Neural cell (in vitro differentiated cells): ENCODE results near the gene TMEM125. TPM values are rescaled to one million over a fixed set of nuclear protein-coding genes. Genes with fewer than 3 reads are reported as not detected.

Experiments
- H2AFZ ChIP-seq: fragments of 200-600, 300-800 bp; sonication (generic), shearing (Covaris generic); 2 replicates; pipeline ENCODE4 v1.6.0; 2014; ENCODE audit warnings: low read depth, mild to moderate bottlenecking, antibody characterized with exemption, low read length, moderate library complexity
- H3F3A ChIP-seq: fragments of 200-600 bp; shearing (Covaris generic); 2 replicates; pipeline ENCODE4 v1.6.1; 2016; ENCODE audit warnings: mild to moderate bottlenecking, moderate library complexity, mixed read lengths, antibody characterized with exemption, low read length; ENCODE audit not compliant: insufficient read depth, poor library complexity, severe bottlenecking
- H3K27ac ChIP-seq: fragments of 200-600, 300-800 bp; sonication (generic), shearing (Covaris generic); 2 replicates; pipeline ENCODE4 v1.5.1; 2014; ENCODE audit warnings: mild to moderate bottlenecking, low read length, moderate library complexity
- H3K27me3 ChIP-seq: fragments of 300-800, 200-600 bp; sonication (generic), shearing (Covaris generic); 2 replicates; pipeline ENCODE4 v1.6.0; 2014; ENCODE audit warnings: mild to moderate bottlenecking, low read depth, low read length, moderate library complexity; ENCODE audit not compliant: insufficient read depth
- H3K36me3 ChIP-seq: fragments of 300-800, 200-600 bp; sonication (generic), shearing (Covaris generic); 2 replicates; pipeline ENCODE4 v1.5.1; 2014; ENCODE audit warnings: mild to moderate bottlenecking, antibody characterized with exemption, low read length, moderate library complexity; ENCODE audit not compliant: insufficient read depth
- H3K4me2 ChIP-seq: fragments of 300-800, 200-600 bp; sonication (generic), shearing (Covaris generic); 2 replicates; pipeline ENCODE4 v1.6.0; 2014; ENCODE audit warnings: mild to moderate bottlenecking, low read length
- H3K4me3 ChIP-seq: fragments of 300-800, 200-600 bp; sonication (generic), shearing (Covaris generic); 2 replicates; pipeline ENCODE4 v1.5.1; 2014; ENCODE audit warnings: mild to moderate bottlenecking, low read length, moderate library complexity
- H3K79me2 ChIP-seq: fragments of 200-600 bp; shearing (Covaris generic); replicated peaks from 2 replicates; pipeline ENCODE4 v1.6.0; 2014; ENCODE audit warnings: mild to moderate bottlenecking, low read length, moderate library complexity; ENCODE audit not compliant: insufficient read depth
- H3K9ac ChIP-seq: fragments of 300-800, 200-600 bp; sonication (generic), shearing (Covaris generic); 2 replicates; pipeline ENCODE4 v1.6.1; 2016; ENCODE audit warnings: mild to moderate bottlenecking, low read length, mixed read lengths
- H3K9me2 ChIP-seq: fragments of 200-600 bp; shearing (Covaris generic); 2 replicates; pipeline ENCODE4 v1.6.1; 2016; ENCODE audit warnings: mild to moderate bottlenecking, low read length, mixed read lengths; ENCODE audit not compliant: insufficient read depth
- H3K9me3 ChIP-seq: fragments of 200-600, 300-800 bp; sonication (generic), shearing (Covaris generic); 2 replicates; pipeline ENCODE4 v1.6.1; 2016; ENCODE audit warnings: mild to moderate bottlenecking, mixed run types, low read length, moderate library complexity, mixed read lengths
- H4K20me1 ChIP-seq: fragments of 200-600 bp; shearing (Covaris generic); 2 replicates; pipeline ENCODE4 v1.6.1; 2016; ENCODE audit warnings: mild to moderate bottlenecking, mixed run types; ENCODE audit not compliant: insufficient read depth
- CTCF ChIP-seq: fragments of 450-650 bp; IDR thresholded peaks from 2 replicates; pipeline ENCODE4 v1.5.1; 2014; ENCODE audit warnings: antibody characterized with exemption, mild to moderate bottlenecking, moderate library complexity; ENCODE audit not compliant: poor library complexity, severe bottlenecking
- EP300 ChIP-seq: fragments of 450-650 bp; conservative IDR thresholded peaks from 2 replicates; pipeline ENCODE4 v1.6.1; 2014; ENCODE audit warnings: antibody characterized with exemption, mild to moderate bottlenecking, moderate library complexity; ENCODE audit not compliant: poor library complexity, severe bottlenecking
- EZH2 ChIP-seq: fragments of 200-600, 300-800 bp; shearing (Covaris generic), sonication (generic); IDR thresholded peaks from 2 replicates; pipeline ENCODE4 v1.6.1; 2014; ENCODE audit warnings: antibody characterized with exemption, low read length, borderline replicate concordance, mild to moderate bottlenecking; ENCODE audit not compliant: insufficient read depth, poor library complexity, severe bottlenecking
- MXI1 ChIP-seq: fragments of 450-650 bp; conservative IDR thresholded peaks from 2 replicates; pipeline ENCODE4 v1.6.1; 2014; ENCODE audit warnings: antibody characterized with exemption, mild to moderate bottlenecking; ENCODE audit not compliant: poor library complexity, severe bottlenecking
- POLR2AphosphoS5 ChIP-seq: IDR thresholded peaks from 2 replicates; pipeline ENCODE4 v1.6.1; 2012
- RAD21 ChIP-seq: fragments of 450-650 bp; conservative IDR thresholded peaks from 2 replicates; pipeline ENCODE4 v1.6.1; 2014; ENCODE audit warnings: antibody characterized with exemption, mild to moderate bottlenecking, moderate library complexity
- REST ChIP-seq: IDR thresholded peaks from 2 replicates; pipeline ENCODE4 v1.6.1; 2012; ENCODE audit warnings: borderline replicate concordance
- SMC3 ChIP-seq: fragments of 450-650 bp; conservative IDR thresholded peaks from 2 replicates; pipeline ENCODE4 v1.6.1; 2014; ENCODE audit warnings: antibody characterized with exemption, mild to moderate bottlenecking, moderate library complexity; ENCODE audit not compliant: poor library complexity
- TAF1 ChIP-seq: IDR thresholded peaks from 2 replicates; pipeline ENCODE4 v1.6.1; 2012; ENCODE audit warnings: low read depth
- polyA plus RNA-seq: library from polyadenylated mRNA; depleted of rRNA; stranded (reverse); fragments of >200 nt; gene quantifications from 2 replicates; pipeline ENCODE4 v1.2.3, GENCODE V29; 2014

TMEM125 gene
- polyA plus RNA-seq, 1 donor from 2014 or later = not detected

- Histone ChIP-seq H4K20me1 (no peaks in the 10 kb centered on the region), H3K27me3 (no peaks in the 10 kb centered on the region), H2AFZ (no peak overlapping the region), H3K36me3 (no peaks in the 10 kb centered on the region), H3F3A (no peaks in the 10 kb centered on the region), H3K4me2 (no peak overlapping the region), H3K4me3 (no peak overlapping the region), H3K9ac (no peak overlapping the region), H3K27ac (no peak overlapping the region), H3K9me3 (no peaks in the 10 kb centered on the region), H3K79me2 (no peaks in the 10 kb centered on the region), H3K9me2 (no peaks in the 10 kb centered on the region)
- TF ChIP-seq MXI1 = no peak
- no peak for TF ChIP-seq TAF1
Measured at GRCh38 chr1:43317817-43318471, 48.2 kb downstream of the TMEM125 start.

GRCh38 chr1:43318831-43319230, 49.0 kb downstream of the TMEM125 start:
- Histone ChIP-seq H3K79me2 (no peaks in the 10 kb centered on the region), H3K9me3 (no peaks in the 10 kb centered on the region), H3K27me3 (no peaks in the 10 kb centered on the region), H3K9ac (no peak overlapping the region), H4K20me1 (no peaks in the 10 kb centered on the region), H3F3A (no peaks in the 10 kb centered on the region), H2AFZ (no peak overlapping the region), H3K9me2 (no peaks in the 10 kb centered on the region), H3K27ac (no peak overlapping the region), H3K4me2 (no peak overlapping the region), H3K4me3 (no peak overlapping the region), H3K36me3 (no peaks in the 10 kb centered on the region)
- TF ChIP-seq REST = no peak
- no peak for TF ChIP-seq EP300
- TF ChIP-seq TAF1 = no peak
- TF ChIP-seq SMC3 = no peak

GRCh38 chr1:43319288-43319687, 49.5 kb downstream of the TMEM125 start:
- Histone ChIP-seq H3F3A (no peaks in the 10 kb centered on the region), H3K36me3 (no peaks in the 10 kb centered on the region), H3K79me2 (no peaks in the 10 kb centered on the region), H3K27ac (no peak overlapping the region), H3K4me2 (no peak overlapping the region), H3K9ac (no peak overlapping the region), H4K20me1 (no peaks in the 10 kb centered on the region), H2AFZ (no peak overlapping the region), H3K27me3 (no peaks in the 10 kb centered on the region), H3K9me2 (no peaks in the 10 kb centered on the region), H3K9me3 (no peaks in the 10 kb centered on the region), H3K4me3 (no peak overlapping the region)
- no peak for TF ChIP-seq CTCF
- TF ChIP-seq SMC3 = no peak
- no peak for TF ChIP-seq EP300
- TF ChIP-seq REST = no peak
- TF ChIP-seq POLR2AphosphoS5 = no peak
- TF ChIP-seq TAF1 = no peak
- TF ChIP-seq RAD21 = no peak
- TF ChIP-seq MXI1 = no peak
- no peak for TF ChIP-seq EZH2
